Body of pancreas (tissue), 4 donors: ENCODE results near the gene SLC2A4RG. TPM values are rescaled to one million over a fixed set of nuclear protein-coding genes. Genes with fewer than 3 reads are reported as not detected.

Experiments
- ATAC-seq: fragments of 150-250 bp; one replicate; pipeline ENCODE4 v1.9.1; 2016
- DNase-seq, 4 donors: peaks; one replicate each; pipeline ENCODE4 v3.0.0-alpha.2; 2019
- H3K27ac ChIP-seq, 4 donors: fragments of 200-600 bp; sonication (generic); 1 replicate in 3 of 4; 2 replicates in 1 of 4; pipeline versions ENCODE4 v1.5.1 to v1.6.1; 2016 to 2019; ENCODE audit warnings: mild to moderate bottlenecking in 1 of 4, mixed read lengths in 1 of 4, moderate library complexity in 1 of 4
- H3K27me3 ChIP-seq, 2 donors: fragments of 200-600 bp; sonication (generic); one replicate each; pipeline ENCODE4 v1.6.0; 2016; ENCODE audit warnings: mild to moderate bottlenecking in 1 of 2
- H3K36me3 ChIP-seq, 2 donors: fragments of 200-600 bp; sonication (generic); replicated peaks in 1 of 2; 2 replicates each; pipeline ENCODE4 v1.5.1; 2016; ENCODE audit warnings: low read depth in 2 of 2; ENCODE audit not compliant: insufficient read depth in 1 of 2
- H3K4me1 ChIP-seq: fragments of 200-600 bp; sonication (generic); one replicate; pipeline ENCODE4 v1.6.0; 2016
- H3K4me3 ChIP-seq, 2 donors: fragments of 200-600 bp; sonication (generic); 1 replicate in 1 of 2; 2 replicates in 1 of 2; pipeline ENCODE4 v1.5.1; 2016 to 2019
- H3K9me3 ChIP-seq, 3 donors: fragments of 200-600 bp; sonication (generic); 1 replicate in 2 of 3; 2 replicates in 1 of 3; pipeline ENCODE4 v1.5.1; 2016
- POLR2A ChIP-seq, 3 donors: fragments of 450-650 bp; IDR thresholded peaks; one replicate each; pipeline ENCODE4 v1.6.1; 2016; ENCODE audit warnings: antibody characterized with exemption in 3 of 3, mild to moderate bottlenecking in 2 of 3
- WGBS, 2 donors: methylation state at CpG; one replicate each; pipeline ENCODE4 v1.1.5; 2017; 5-methylcytosine and 5-hydroxymethylcytosine counted together
- intact Hi-C: fragments of 100-400 bp; cut with DNase I; formaldehyde crosslinking; loops from one replicate; pipeline ENCODE4 v1.15.1; 2023
- total RNA-seq, 2 donors: library from RNA; depleted of rRNA; stranded (reverse); fragments of >200 nt; gene quantifications; one replicate each; pipeline ENCODE4 v1.1.0, GENCODE V29; 2016
- TF ChIP-seq, protein P1 (sequence below), 7 experiments: fragments of 450-650 bp in 4 of 7; fragments of 200-600 bp in 3 of 7; sonication (generic) in 3 of 7; IDR thresholded peaks; one replicate each; pipeline ENCODE4 v1.5.1; 2016 to 2019; ENCODE audit warnings: antibody characterized with exemption in 7 of 7

The SLC2A4RG gene
- total RNA-seq, 2 donors from 2014 or later, result 30.9 to 69.5 TPM

DNA sequence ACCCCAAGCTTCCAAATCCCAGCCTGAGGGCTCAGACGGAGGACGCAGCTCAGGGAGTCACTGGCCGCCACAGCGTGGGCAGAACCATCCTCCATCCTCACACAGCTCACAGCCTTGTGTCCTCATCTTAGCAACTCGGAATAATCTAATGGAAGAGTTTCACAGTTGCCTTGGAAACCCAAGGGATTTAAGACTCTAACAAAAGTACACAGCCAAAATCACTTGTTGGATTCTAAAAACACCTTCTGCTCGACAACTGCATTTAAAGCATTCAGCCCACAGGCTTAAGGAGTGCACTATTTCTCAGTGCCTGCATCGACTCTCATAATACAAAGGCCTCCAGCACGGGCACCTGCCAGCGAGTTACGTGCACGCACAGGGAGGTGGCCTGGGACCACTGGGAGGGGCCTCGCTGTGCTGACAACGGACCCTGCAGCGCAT lies 46.1 kb downstream of the SLC2A4RG start:
- no peak for DNase-seq
- Histone ChIP-seq H3K36me3 (peaks cover 0 to 3% of the 10 kb centered on the region in 2 donors), H3K9me3 (no peaks in the 10 kb centered on the region), H3K27ac (no peak overlapping the region), H3K27me3 (no peaks in the 10 kb centered on the region), H3K4me1 (no peaks in the 10 kb centered on the region), H3K4me3 (no peak overlapping the region)
- WGBS, 2 donors, result 48 to 62% methylated on average over 9 to 14 of the region's 14 CpGs
- intact Hi-C loops, result no loop called here
- TF ChIP-seq, protein P1, sequence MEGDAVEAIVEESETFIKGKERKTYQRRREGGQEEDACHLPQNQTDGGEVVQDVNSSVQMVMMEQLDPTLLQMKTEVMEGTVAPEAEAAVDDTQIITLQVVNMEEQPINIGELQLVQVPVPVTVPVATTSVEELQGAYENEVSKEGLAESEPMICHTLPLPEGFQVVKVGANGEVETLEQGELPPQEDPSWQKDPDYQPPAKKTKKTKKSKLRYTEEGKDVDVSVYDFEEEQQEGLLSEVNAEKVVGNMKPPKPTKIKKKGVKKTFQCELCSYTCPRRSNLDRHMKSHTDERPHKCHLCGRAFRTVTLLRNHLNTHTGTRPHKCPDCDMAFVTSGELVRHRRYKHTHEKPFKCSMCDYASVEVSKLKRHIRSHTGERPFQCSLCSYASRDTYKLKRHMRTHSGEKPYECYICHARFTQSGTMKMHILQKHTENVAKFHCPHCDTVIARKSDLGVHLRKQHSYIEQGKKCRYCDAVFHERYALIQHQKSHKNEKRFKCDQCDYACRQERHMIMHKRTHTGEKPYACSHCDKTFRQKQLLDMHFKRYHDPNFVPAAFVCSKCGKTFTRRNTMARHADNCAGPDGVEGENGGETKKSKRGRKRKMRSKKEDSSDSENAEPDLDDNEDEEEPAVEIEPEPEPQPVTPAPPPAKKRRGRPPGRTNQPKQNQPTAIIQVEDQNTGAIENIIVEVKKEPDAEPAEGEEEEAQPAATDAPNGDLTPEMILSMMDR (IDR thresholded peaks at IDR 0.05), result no peak
- no peak for TF ChIP-seq POLR2A (IDR thresholded peaks at IDR 0.05)
- no peak for ATAC-seq

DNA sequence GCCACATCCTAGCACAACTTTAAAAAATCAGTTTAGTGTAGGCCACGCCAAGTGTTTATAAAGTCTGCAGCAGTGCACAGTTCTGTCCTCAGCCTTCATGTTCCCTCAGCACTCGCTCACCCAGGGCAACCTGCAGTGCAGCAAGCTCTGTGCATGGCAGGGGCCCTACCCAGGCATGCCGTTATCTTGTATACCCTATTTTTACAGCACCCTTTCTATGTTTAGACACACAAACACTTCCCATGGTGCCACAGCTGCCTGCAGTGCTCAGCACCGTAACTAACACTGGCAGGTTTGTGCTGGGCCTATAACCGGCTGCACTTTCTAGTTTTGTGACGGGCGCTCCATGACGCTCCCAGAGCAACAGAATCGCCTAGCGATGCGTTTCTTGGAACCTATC lies 47.7 kb downstream of the SLC2A4RG start:
- no peak for ATAC-seq
- Histone ChIP-seq H3K27ac (no peak overlapping the region), H3K27me3 (no peaks in the 10 kb centered on the region), H3K9me3 (no peaks in the 10 kb centered on the region), H3K36me3 (peaks cover 0 to 3% of the 10 kb centered on the region in 2 donors), H3K4me1 (no peaks in the 10 kb centered on the region), H3K4me3 (no peak overlapping the region)
- 88 to 94% methylated on average over 11 of the region's 11 CpGs for WGBS, 2 donors
- TF ChIP-seq POLR2A (IDR thresholded peaks at IDR 0.05), result no peak
- TF ChIP-seq, protein P1 (IDR thresholded peaks at IDR 0.05), result no peak
- intact Hi-C loops, result no loop called here
- DNase-seq, result no peak

DNA sequence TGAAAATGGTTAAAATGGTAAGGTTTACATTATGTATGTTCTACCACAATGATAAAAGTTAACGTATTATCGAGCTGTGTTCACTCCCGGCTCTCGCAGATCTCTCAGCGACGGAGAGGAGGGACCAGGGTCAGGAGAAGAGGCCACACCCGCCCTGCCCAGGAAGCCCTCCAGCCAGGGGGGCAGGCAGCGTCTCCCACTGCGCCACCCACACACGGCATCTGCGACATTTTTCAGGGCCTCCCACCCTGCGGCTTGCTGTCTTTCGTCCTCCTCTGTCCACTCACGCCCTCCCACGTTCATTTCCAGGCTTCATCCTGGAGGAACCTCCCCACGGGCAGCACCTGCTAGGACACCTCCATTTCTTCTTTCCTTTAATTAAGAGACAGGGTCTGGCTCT lies 48.2 kb downstream of the SLC2A4RG start:
- no peak for DNase-seq
- TF ChIP-seq, protein P1 (IDR thresholded peaks at IDR 0.05), result no peak
- TF ChIP-seq POLR2A (IDR thresholded peaks at IDR 0.05), result no peak
- Histone ChIP-seq H3K9me3 (no peaks in the 10 kb centered on the region), H3K4me1 (no peaks in the 10 kb centered on the region), H3K27me3 (no peaks in the 10 kb centered on the region), H3K4me3 (no peak overlapping the region), H3K36me3 (peaks cover 0 to 3% of the 10 kb centered on the region in 2 donors), H3K27ac (no peak overlapping the region)
- WGBS, 2 donors, result 79 to 92% methylated on average over 16 of the region's 16 CpGs
- no peak for ATAC-seq
- intact Hi-C loops, result no loop called here

DNA sequence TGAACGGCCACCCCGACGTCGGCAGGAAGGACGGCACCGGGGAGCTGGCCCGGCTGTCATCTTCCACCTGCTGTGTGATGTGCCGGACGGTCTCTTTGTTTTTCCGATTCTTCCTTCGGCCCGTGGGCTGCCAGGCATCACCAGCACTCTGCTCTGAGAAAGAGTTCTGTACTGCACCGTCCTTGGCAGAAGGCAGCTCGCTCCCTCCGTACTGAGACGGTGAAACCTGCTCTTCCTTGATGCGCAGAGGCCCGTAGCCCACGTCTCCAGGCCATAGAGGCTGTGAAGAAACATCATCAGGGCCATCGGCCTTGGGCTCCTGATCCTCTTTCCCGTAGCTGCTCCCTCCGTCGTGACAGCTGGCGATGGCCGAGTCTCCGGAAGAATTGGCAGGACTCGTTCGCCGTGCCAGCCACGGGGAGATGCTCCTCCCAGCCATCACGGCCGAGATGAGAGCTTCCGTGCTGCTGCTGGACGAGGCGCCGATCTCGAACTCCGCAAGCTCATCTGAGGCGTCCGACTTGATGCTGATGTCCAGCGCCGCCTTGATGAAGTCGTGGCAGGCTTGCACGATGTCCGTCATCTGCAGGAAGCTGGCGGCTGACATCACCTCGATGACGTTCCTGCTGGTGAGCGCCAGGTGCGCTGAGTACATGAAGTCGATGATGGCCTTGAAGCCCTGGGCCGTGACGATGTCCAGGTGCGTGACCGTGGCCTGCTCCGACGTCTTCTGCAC lies 50.4 kb downstream of the SLC2A4RG start:
- Histone ChIP-seq H3K36me3 (peaks cover 0 to 3% of the 10 kb centered on the region in 2 donors), H3K27ac (no peak overlapping the region), H3K27me3 (no peaks in the 10 kb centered on the region), H3K4me1 (no peaks in the 10 kb centered on the region), H3K4me3 (no peak overlapping the region), H3K9me3 (no peaks in the 10 kb centered on the region)
- TF ChIP-seq, protein P1 (IDR thresholded peaks at IDR 0.05), result no peak
- no peak for TF ChIP-seq POLR2A (IDR thresholded peaks at IDR 0.05)
- ATAC-seq (no peak), DNase-seq (no peak)
- intact Hi-C loops, result no loop called here
- WGBS, 2 donors, result 88 to 93% methylated on average over 42 to 56 of the region's 57 CpGs
